IPS-18a (cell line): ENCODE data around the gene PLCD3.

Experiments
- H3K27ac ChIP-seq: one replicate; pipeline ENCODE4 v1.5.1; 2013; ENCODE audit warnings: low read length
- H3K27me3 ChIP-seq: one replicate; pipeline ENCODE4 v1.6.1; 2013; ENCODE audit warnings: mild to moderate bottlenecking, low read length; ENCODE audit not compliant: control insufficient read depth, insufficient read depth
- H3K36me3 ChIP-seq: one replicate; pipeline ENCODE4 v1.6.1; 2013; ENCODE audit warnings: low read depth, low read length; ENCODE audit not compliant: control insufficient read depth
- H3K4me1 ChIP-seq: one replicate; pipeline ENCODE4 v1.6.1; 2013; ENCODE audit warnings: low read depth, low read length; ENCODE audit not compliant: control insufficient read depth
- H3K4me3 ChIP-seq: one replicate; pipeline ENCODE4 v1.5.1; 2013; ENCODE audit warnings: low read length
- H3K9ac ChIP-seq: one replicate; pipeline ENCODE4 v1.6.1; 2013; ENCODE audit warnings: mild to moderate bottlenecking, low read length, moderate library complexity
- H3K9me3 ChIP-seq: one replicate; pipeline ENCODE4 v1.6.1; 2013; ENCODE audit warnings: low read depth, low read length; ENCODE audit not compliant: control insufficient read depth

PLCD3 gene

GRCh38 chr17:45070001-45070400, 62.3 kb downstream of the PLCD3 start:
- H3K9ac ChIP-seq = no peak overlapping the region
- H3K36me3 ChIP-seq = peaks cover 23% of the 10 kb centered on the region
- H3K4me3 ChIP-seq = no peak overlapping the region
- no peak overlapping the region for H3K27ac ChIP-seq
- H3K27me3 ChIP-seq = no peaks in the 10 kb centered on the region
- no peaks in the 10 kb centered on the region for H3K4me1 ChIP-seq
- H3K9me3 ChIP-seq = no peaks in the 10 kb centered on the region

- no peaks in the 10 kb centered on the region for H3K9me3 ChIP-seq
- H3K27ac ChIP-seq = no peak overlapping the region
- H3K36me3 ChIP-seq = peaks cover 15% of the 10 kb centered on the region
- no peak overlapping the region for H3K9ac ChIP-seq
- H3K4me1 ChIP-seq = no peaks in the 10 kb centered on the region
- no peaks in the 10 kb centered on the region for H3K27me3 ChIP-seq
- no peak overlapping the region for H3K4me3 ChIP-seq
Observed at GRCh38 chr17:45067637-45068036, 64.7 kb downstream of the PLCD3 start.

GRCh38 chr17:45063198-45063597, 69.1 kb downstream of the PLCD3 start:
- Histone ChIP-seq H3K9me3 (no peaks in the 10 kb centered on the region), H3K27ac (no peak overlapping the region), H3K4me1 (peaks cover 3% of the 10 kb centered on the region), H3K27me3 (no peaks in the 10 kb centered on the region), H3K36me3 (no peaks in the 10 kb centered on the region), H3K4me3 (no peak overlapping the region), H3K9ac (no peak overlapping the region)

- Histone ChIP-seq H3K9me3 (no peaks in the 10 kb centered on the region), H3K4me3 (peak overlapping the region; percentile 100), H3K27ac (peak overlapping the region; percentile 100), H3K27me3 (no peaks in the 10 kb centered on the region), H3K9ac (peak overlapping the region; percentile 100), H3K36me3 (no peaks in the 10 kb centered on the region), H3K4me1 (peaks cover 3% of the 10 kb centered on the region)
Observed at GRCh38 chr17:45061606-45062205, 70.6 kb downstream of the PLCD3 start.

- Histone ChIP-seq H3K4me3 (peak within 1 kb of the TSS; percentile 100), H3K9ac (peak within 1 kb of the TSS; percentile 100), H3K27ac (peak within 1 kb of the TSS; percentile 100), H3K36me3 (no peaks in the 10 kb centered on the region), H3K4me1 (peaks cover 3% of the 10 kb centered on the region), H3K9me3 (no peaks in the 10 kb centered on the region), H3K27me3 (no peaks in the 10 kb centered on the region)
Observed at GRCh38 chr17:45060797-45061605, 71.3 kb downstream of the PLCD3 start, which contains the start of gene NMT1. Gene NMT1 (plus strand): TSS chr17:45061317. CDS start chr17:45061330, 13 bp downstream.

GRCh38 chr17:45060382-45060796, 71.9 kb downstream of the PLCD3 start:
- no peaks in the 10 kb centered on the region for H3K9me3 ChIP-seq
- H3K9ac ChIP-seq = peak overlapping the region; percentile 77
- peak overlapping the region; percentile 100 for H3K4me3 ChIP-seq
- H3K27me3 ChIP-seq = no peaks in the 10 kb centered on the region
- peaks cover 3% of the 10 kb centered on the region for H3K4me1 ChIP-seq
- H3K36me3 ChIP-seq = no peaks in the 10 kb centered on the region
- H3K27ac ChIP-seq = peak overlapping the region; percentile 38
